Effector memory CD8-positive, alpha-beta T cell (primary cell): ENCODE data around the gene SCUBE2.

Experiments used
- ATAC-seq: fragments of 150-1000 bp; cut with Tn5 transposase; replicated peaks from 2 replicates; pipeline ENCODE4 v1.10.0; 2021; ENCODE audit warnings: mild to moderate bottlenecking, moderate library complexity
- DNase-seq, 3 experiments: peaks; one replicate each; pipeline ENCODE4 v3.0.0; 2021
- H3K27ac Mint-ChIP-seq, 2 donors: one replicate each; pipeline ENCODE4 v1.8.0; 2022; ENCODE audit warnings: mild to moderate bottlenecking in 2 of 2, mixed read lengths in 2 of 2, moderate library complexity in 2 of 2
- H3K27me3 Mint-ChIP-seq, 2 donors: one replicate each; pipeline ENCODE4 v1.8.0; 2022; ENCODE audit warnings: mixed read lengths in 2 of 2
- H3K36me3 Mint-ChIP-seq: one replicate; pipeline ENCODE4 v1.8.0; 2022; ENCODE audit warnings: mild to moderate bottlenecking, moderate library complexity, mixed read lengths; ENCODE audit not compliant: insufficient read depth
- H3K4me1 Mint-ChIP-seq, 2 donors: one replicate each; pipeline ENCODE4 v1.8.0; 2022; ENCODE audit warnings: low read depth in 2 of 2, mixed read lengths in 2 of 2
- H3K4me3 Mint-ChIP-seq, 2 donors: one replicate each; pipeline ENCODE4 v1.8.0; 2022; ENCODE audit warnings: mild to moderate bottlenecking in 2 of 2, mixed read lengths in 2 of 2, moderate library complexity in 2 of 2
- H3K9me3 Mint-ChIP-seq, 2 donors: one replicate each; pipeline ENCODE4 v1.8.0; 2022; ENCODE audit warnings: mixed read lengths in 2 of 2

The SCUBE2 gene

GRCh38 chr11:9060700-9061111 is 30.7 kb downstream of the SCUBE2 start:
- DNase-seq = no peak
- Mint-ChIP-seq H3K27ac (no peak overlapping the region), H3K27me3 (peaks cover 7 to 38% of the 10 kb centered on the region in 2 donors), H3K4me1 (peaks cover 0 to 7% of the 10 kb centered on the region in 2 donors), H3K4me3 (no peak overlapping the region), H3K9me3 (no peaks in the 10 kb centered on the region), H3K36me3 (peaks cover 3% of the 10 kb centered on the region)
- ATAC-seq = no peak

- Mint-ChIP-seq H3K36me3 (peaks cover 3% of the 10 kb centered on the region), H3K4me3 (no peak overlapping the region), H3K27ac (no peak overlapping the region), H3K27me3 (peaks cover 7 to 26% of the 10 kb centered on the region in 2 donors), H3K4me1 (peaks cover 0 to 7% of the 10 kb centered on the region in 2 donors), H3K9me3 (no peaks in the 10 kb centered on the region)
- DNase-seq (no peak), ATAC-seq (no peak)
These were observed 32.0 kb downstream of the SCUBE2 start for GRCh38 chr11:9059406-9059805.

GRCh38 chr11:9057888-9058287 is 33.5 kb downstream of the SCUBE2 start:
- no peak overlapping the region for H3K4me3 Mint-ChIP-seq
- H3K36me3 Mint-ChIP-seq = peaks cover 3% of the 10 kb centered on the region
- no peak overlapping the region for H3K27ac Mint-ChIP-seq
- H3K4me1 Mint-ChIP-seq = peaks cover 0 to 7% of the 10 kb centered on the region in 2 donors
- peaks cover 7 to 26% of the 10 kb centered on the region in 2 donors for H3K27me3 Mint-ChIP-seq
- DNase-seq (no peak), ATAC-seq (no peak)
- H3K9me3 Mint-ChIP-seq = no peaks in the 10 kb centered on the region

GRCh38 chr11:9057007-9057406 is 34.4 kb downstream of the SCUBE2 start:
- H3K9me3 Mint-ChIP-seq = no peaks in the 10 kb centered on the region
- H3K27me3 Mint-ChIP-seq = peaks cover 0 to 22% of the 10 kb centered on the region in 2 donors
- peaks cover 3% of the 10 kb centered on the region for H3K36me3 Mint-ChIP-seq
- ATAC-seq = no peak
- H3K4me3 Mint-ChIP-seq = no peak overlapping the region
- no peak for DNase-seq
- H3K27ac Mint-ChIP-seq = no peak overlapping the region
- peaks cover 0 to 7% of the 10 kb centered on the region in 2 donors for H3K4me1 Mint-ChIP-seq

GRCh38 chr11:9056467-9056866 is 34.9 kb downstream of the SCUBE2 start:
- H3K4me3 Mint-ChIP-seq = no peak overlapping the region
- no peak for ATAC-seq
- no peaks in the 10 kb centered on the region for H3K9me3 Mint-ChIP-seq
- peaks cover 0 to 17% of the 10 kb centered on the region in 2 donors for H3K27me3 Mint-ChIP-seq
- H3K4me1 Mint-ChIP-seq = peaks cover 0 to 7% of the 10 kb centered on the region in 2 donors
- DNase-seq = no peak
- peaks cover 3% of the 10 kb centered on the region for H3K36me3 Mint-ChIP-seq
- no peak overlapping the region for H3K27ac Mint-ChIP-seq

GRCh38 chr11:9053316-9054035 is 37.9 kb downstream of the SCUBE2 start:
- no peak for ATAC-seq
- H3K27ac Mint-ChIP-seq = no peak overlapping the region
- no peaks in the 10 kb centered on the region for H3K9me3 Mint-ChIP-seq
- H3K4me1 Mint-ChIP-seq = no peaks in the 10 kb centered on the region
- H3K4me3 Mint-ChIP-seq = no peak overlapping the region
- peaks cover 3% of the 10 kb centered on the region for H3K36me3 Mint-ChIP-seq
- peaks cover 0 to 10% of the 10 kb centered on the region in 2 donors for H3K27me3 Mint-ChIP-seq
- no peak for DNase-seq

- no peaks in the 10 kb centered on the region for H3K4me1 Mint-ChIP-seq
- H3K4me3 Mint-ChIP-seq = no peak overlapping the region
- H3K27me3 Mint-ChIP-seq = peaks cover 0 to 10% of the 10 kb centered on the region in 2 donors
- no peaks in the 10 kb centered on the region for H3K9me3 Mint-ChIP-seq
- H3K36me3 Mint-ChIP-seq = peaks cover 3% of the 10 kb centered on the region
- H3K27ac Mint-ChIP-seq = no peak overlapping the region
- DNase-seq = no peak
- no peak for ATAC-seq
These were observed 39.1 kb downstream of the SCUBE2 start for GRCh38 chr11:9052316-9052715.

GRCh38 chr11:9049959-9050358 is 41.4 kb downstream of the SCUBE2 start:
- no peak overlapping the region for H3K4me3 Mint-ChIP-seq
- DNase-seq (no peak), ATAC-seq (no peak)
- H3K36me3 Mint-ChIP-seq = no peaks in the 10 kb centered on the region
- no peak overlapping the region for H3K27ac Mint-ChIP-seq
- no peaks in the 10 kb centered on the region for H3K4me1 Mint-ChIP-seq
- H3K9me3 Mint-ChIP-seq = no peaks in the 10 kb centered on the region
- H3K27me3 Mint-ChIP-seq = no peaks in the 10 kb centered on the region

GRCh38 chr11:9047964-9048523 is 43.4 kb downstream of the SCUBE2 start:
- Mint-ChIP-seq H3K27me3 (no peaks in the 10 kb centered on the region), H3K36me3 (no peaks in the 10 kb centered on the region), H3K27ac (no peak overlapping the region), H3K4me1 (no peaks in the 10 kb centered on the region), H3K4me3 (no peak overlapping the region), H3K9me3 (no peaks in the 10 kb centered on the region)
- no peak for DNase-seq
- ATAC-seq = no peak

- Mint-ChIP-seq H3K4me3 (no peak overlapping the region), H3K27me3 (no peaks in the 10 kb centered on the region), H3K27ac (no peak overlapping the region), H3K4me1 (no peaks in the 10 kb centered on the region), H3K9me3 (no peaks in the 10 kb centered on the region), H3K36me3 (no peaks in the 10 kb centered on the region)
- DNase-seq = no peak
- ATAC-seq = no peak
These were observed 44.9 kb downstream of the SCUBE2 start for GRCh38 chr11:9046481-9046880.

- DNase-seq = no peak
- Mint-ChIP-seq H3K9me3 (no peaks in the 10 kb centered on the region), H3K27ac (no peak overlapping the region), H3K4me1 (no peaks in the 10 kb centered on the region), H3K27me3 (peaks cover 0 to 11% of the 10 kb centered on the region in 2 donors), H3K4me3 (no peak overlapping the region), H3K36me3 (no peaks in the 10 kb centered on the region)
- no peak for ATAC-seq
These were observed 48.9 kb downstream of the SCUBE2 start for GRCh38 chr11:9042488-9042887.

- Mint-ChIP-seq H3K9me3 (no peaks in the 10 kb centered on the region), H3K27me3 (peaks cover 0 to 11% of the 10 kb centered on the region in 2 donors), H3K4me3 (no peak overlapping the region), H3K36me3 (no peaks in the 10 kb centered on the region), H3K4me1 (no peaks in the 10 kb centered on the region), H3K27ac (no peak overlapping the region)
- DNase-seq (no peak), ATAC-seq (no peak)
These were observed 49.7 kb downstream of the SCUBE2 start for GRCh38 chr11:9041747-9042146.

- H3K27ac Mint-ChIP-seq = no peak overlapping the region
- H3K36me3 Mint-ChIP-seq = no peaks in the 10 kb centered on the region
- peaks cover 0 to 11% of the 10 kb centered on the region in 2 donors for H3K27me3 Mint-ChIP-seq
- ATAC-seq (no peak), DNase-seq (no peak)
- H3K4me1 Mint-ChIP-seq = no peaks in the 10 kb centered on the region
- no peaks in the 10 kb centered on the region for H3K9me3 Mint-ChIP-seq
- H3K4me3 Mint-ChIP-seq = no peak overlapping the region
These were observed 51.0 kb downstream of the SCUBE2 start for GRCh38 chr11:9040410-9040809.

- Mint-ChIP-seq H3K27me3 (peaks cover 0 to 11% of the 10 kb centered on the region in 2 donors), H3K9me3 (no peaks in the 10 kb centered on the region), H3K36me3 (no peaks in the 10 kb centered on the region), H3K4me3 (no peak overlapping the region), H3K27ac (no peak overlapping the region), H3K4me1 (no peaks in the 10 kb centered on the region)
- no peak for DNase-seq
- ATAC-seq = no peak
These were observed 51.5 kb downstream of the SCUBE2 start for GRCh38 chr11:9039863-9040262.
